HepG2 (cell line): Measurements from ENCODE around the gene LENEP. TPM values are rescaled to one million over a fixed set of nuclear protein-coding genes. Genes with fewer than 3 reads are reported as not detected.

Experiments
- AKNA ChIP-seq: sonication (generic); formaldehyde crosslinking; IDR thresholded peaks from 2 replicates; pipeline ENCODE4 v1.4.0; 2020; ENCODE audit warnings: missing genetic modification reagents, borderline replicate concordance
- ARID2 ChIP-seq: sonication (generic); formaldehyde crosslinking; IDR thresholded peaks from 2 replicates; pipeline ENCODE4 v1.8.1; 2022; ENCODE audit warnings: mild to moderate bottlenecking, missing genetic modification reagents, borderline replicate concordance
- CCDC6 ChIP-seq: sonication (generic); formaldehyde crosslinking; IDR thresholded peaks from 2 replicates; pipeline ENCODE4 v1.8.1; 2022; ENCODE audit warnings: mild to moderate bottlenecking, missing genetic modification reagents, moderate library complexity
- CREBL2 ChIP-seq: sonication (generic); formaldehyde crosslinking; IDR thresholded peaks from 2 replicates; pipeline ENCODE4 v1.8.1; 2023; ENCODE audit warnings: missing genetic modification reagents, mild to moderate bottlenecking, borderline replicate concordance
- FOXK2 ChIP-seq: fragments of 450-650 bp; IDR thresholded peaks from 2 replicates; pipeline ENCODE4 v1.6.1; 2016
- GPN1 ChIP-seq: sonication (generic); formaldehyde crosslinking; IDR thresholded peaks from 2 replicates; pipeline ENCODE4 v1.5.1; 2020; ENCODE audit warnings: missing genetic modification reagents, borderline replicate concordance
- MED8 ChIP-seq: sonication (generic); formaldehyde crosslinking; IDR thresholded peaks from 2 replicates; pipeline ENCODE4 v1.8.1; 2023; ENCODE audit warnings: mild to moderate bottlenecking, missing genetic modification reagents; ENCODE audit not compliant: insufficient replicate concordance
- NR0B2 ChIP-seq: sonication (generic); formaldehyde crosslinking; IDR thresholded peaks from 2 replicates; pipeline ENCODE4 v1.4.0; 2020; ENCODE audit warnings: mild to moderate bottlenecking, missing genetic modification reagents
- RBFOX2 ChIP-seq: fragments of 200-400 bp; formaldehyde crosslinking; IDR thresholded peaks from 2 replicates; pipeline ENCODE4 v1.6.1; 2017; ENCODE audit warnings: low read depth, mild to moderate bottlenecking, low read length
- RNF2 ChIP-seq: fragments of 450-650 bp; conservative IDR thresholded peaks from 2 replicates; pipeline ENCODE4 v1.6.1; 2016; ENCODE audit warnings: low read depth
- SYNCRIP ChIP-seq: fragments of 200-400 bp; formaldehyde crosslinking; IDR thresholded peaks from 2 replicates; pipeline ENCODE4 v1.6.1; 2018; ENCODE audit warnings: mild to moderate bottlenecking, low read depth, low read length; ENCODE audit not compliant: insufficient read depth
- ZBTB21 ChIP-seq: sonication (generic); formaldehyde crosslinking; IDR thresholded peaks from 2 replicates; pipeline ENCODE4 v1.4.0; 2020; ENCODE audit warnings: missing genetic modification reagents
- ZKSCAN8 ChIP-seq: IDR thresholded peaks from 2 replicates; pipeline ENCODE4 v1.6.1; 2016; ENCODE audit warnings: borderline replicate concordance, missing genetic modification reagents, missing compliant biosample characterization
- ZNF142 ChIP-seq: sonication (generic); formaldehyde crosslinking; IDR thresholded peaks from 2 replicates; pipeline ENCODE4 v1.4.0; 2020; ENCODE audit warnings: missing genetic modification reagents
- ZNF468 ChIP-seq: sonication (generic); formaldehyde crosslinking; IDR thresholded peaks from 2 replicates; pipeline ENCODE4 v1.8.0; 2022; ENCODE audit warnings: mild to moderate bottlenecking, moderate library complexity, missing genetic modification reagents
- ZNF550 ChIP-seq: sonication (generic); formaldehyde crosslinking; IDR thresholded peaks from 2 replicates; pipeline ENCODE4 v1.4.0; 2020; ENCODE audit warnings: mild to moderate bottlenecking, missing genetic modification reagents, borderline replicate concordance
- ZNF75D ChIP-seq: sonication (generic); formaldehyde crosslinking; IDR thresholded peaks from 2 replicates; pipeline ENCODE4 v1.8.1; 2023; ENCODE audit warnings: missing genetic modification reagents, mild to moderate bottlenecking, borderline replicate concordance
- ZSCAN31 ChIP-seq: sonication (generic); formaldehyde crosslinking; IDR thresholded peaks from 2 replicates; pipeline ENCODE4 v1.5.0; 2020; ENCODE audit warnings: low read depth, mild to moderate bottlenecking, missing genetic modification reagents
- polyA plus RNA-seq, 8 experiments: library from polyadenylated mRNA; depleted of rRNA in 3 of 8; stranded (reverse) in 7 of 8; unstranded in 1 of 8; fragments of >200 nt; fragmentation: Illumina TruSeq in 4 of 8; extraction: Trizol in 4 of 8; gene quantifications; 2 replicates each; pipeline versions ENCODE4 v1.2.1 to v1.2.3, GENCODE V29; 2011 to 2016; ENCODE audit warnings: low read depth in 4 of 8, missing spikeins in 1 of 8, mixed read lengths in 1 of 8; ENCODE audit not compliant: insufficient read depth in 1 of 8
- total RNA-seq, 5 experiments: library from RNA; depleted of rRNA; stranded (reverse); fragments of >200 nt; fragmentation: Illumina TruSeq; extraction: Trizol; gene quantifications; 2 replicates each; pipeline ENCODE4 v1.2.3, GENCODE V29; 2016; ENCODE audit warnings: low read depth in 1 of 5

The LENEP gene
- total and polyA plus RNA-seq, 2 of the 13 experiments (the other 11 are each of a cell fraction or from before 2014, with no cell fraction given), result 0.29 TPM; not detected in 1

GRCh38 chr1:154982897-154983648, 10.3 kb upstream of the LENEP start, which contains the start of gene FLAD1 (continued):
- TF ChIP-seq SYNCRIP (no peak), MED8 (CRISPR knock-in tag) (peak; percentile 74), CREBL2 (CRISPR knock-in tag) (no peak), ZNF468 (CRISPR knock-in tag) (no peak), GPN1 (CRISPR knock-in tag) (no peak), RNF2 (peak; percentile 31; the same call in 1 of the 2 replicates), ZSCAN31 (no peak), ZNF75D (no peak), RBFOX2 (no peak), AKNA (no peak), ARID2 (CRISPR knock-in tag) (peak; percentile 32; the same call in 1 of the 2 replicates), ZNF142 (CRISPR knock-in tag) (0 out of 2 replicates have a peak, but pooled peaks have one; percentile 26), ZBTB21 (CRISPR knock-in tag) (no peak), ZNF550 (CRISPR knock-in tag) (no peak), FOXK2 (peak; percentile 41; the same call in 1 of the 2 replicates), NR0B2 (CRISPR knock-in tag) (peak; percentile 84; the same call in 1 of the 2 replicates), ZKSCAN8 (CRISPR knock-in tag) (peak; percentile 31; the same call in 1 of the 2 replicates), CCDC6 (no peak)
